ENCODE measurements around the gene OR4A16. TPM values are rescaled to one million over a fixed set of nuclear protein-coding genes. Genes with fewer than 3 reads are reported as not detected.

The OR4A16 gene, protein sequence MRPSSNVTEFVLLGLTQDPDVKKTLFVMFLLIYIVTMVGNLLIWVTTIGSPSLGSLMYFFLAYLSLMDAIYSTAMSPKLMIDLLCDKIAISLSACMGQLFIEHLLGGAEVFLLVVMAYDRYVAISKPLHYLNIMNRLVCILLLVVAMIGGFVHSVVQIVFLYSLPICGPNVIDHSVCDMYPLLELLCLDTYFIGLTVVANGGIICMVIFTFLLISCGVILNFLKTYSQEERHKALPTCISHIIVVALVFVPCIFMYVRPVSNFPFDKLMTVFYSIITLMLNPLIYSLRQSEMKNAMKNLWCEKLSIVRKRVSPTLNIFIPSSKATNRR
- not detected for total RNA-seq

DNA sequence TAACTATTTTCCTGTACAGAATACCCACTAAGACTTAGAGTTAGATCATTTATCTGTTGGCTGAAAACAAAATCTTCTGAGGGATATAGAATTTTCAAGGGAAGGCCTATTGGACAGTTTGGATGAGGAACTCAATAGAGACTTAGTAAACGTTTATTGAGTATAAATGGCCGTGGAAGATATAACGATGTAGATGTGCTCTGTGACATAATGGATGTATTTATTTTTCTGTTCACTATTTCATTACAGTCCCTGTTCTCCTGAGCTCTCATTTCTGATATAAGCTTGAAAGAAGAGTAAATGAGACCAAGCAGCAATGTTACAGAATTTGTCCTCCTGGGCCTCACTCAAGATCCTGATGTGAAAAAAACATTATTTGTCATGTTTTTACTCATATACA is at the start of gene OR4A16:
OR4A16 (plus strand) TSS at position 301 of the 400 bp plus-strand sequence; CDS start at position 301, 0 bp downstream.
- ChIA-PET POLR2A (no interaction called here), CTCF (no interaction called here)

DNA sequence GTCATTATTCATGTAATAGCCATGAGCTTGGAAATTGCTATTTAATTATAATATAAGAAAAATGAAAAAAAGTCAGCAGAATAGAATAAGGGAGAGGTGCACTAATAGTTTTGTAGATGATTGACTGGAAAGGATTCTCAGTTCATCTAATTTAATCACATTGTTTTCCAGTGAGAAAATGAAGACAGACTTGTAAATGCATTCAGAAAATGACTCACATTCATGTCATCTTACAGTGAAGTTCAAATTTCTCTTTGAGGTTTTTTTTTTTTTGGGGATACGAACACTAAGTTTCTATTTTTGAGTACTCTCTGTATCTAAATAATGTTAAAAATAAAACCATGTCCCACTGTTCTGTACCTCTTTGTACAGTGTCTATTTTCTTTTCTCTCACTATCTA is 18.5 kb upstream of the OR4A16 start:
- ChIA-PET POLR2A (no interaction called here), CTCF (no interaction called here)

DNA sequence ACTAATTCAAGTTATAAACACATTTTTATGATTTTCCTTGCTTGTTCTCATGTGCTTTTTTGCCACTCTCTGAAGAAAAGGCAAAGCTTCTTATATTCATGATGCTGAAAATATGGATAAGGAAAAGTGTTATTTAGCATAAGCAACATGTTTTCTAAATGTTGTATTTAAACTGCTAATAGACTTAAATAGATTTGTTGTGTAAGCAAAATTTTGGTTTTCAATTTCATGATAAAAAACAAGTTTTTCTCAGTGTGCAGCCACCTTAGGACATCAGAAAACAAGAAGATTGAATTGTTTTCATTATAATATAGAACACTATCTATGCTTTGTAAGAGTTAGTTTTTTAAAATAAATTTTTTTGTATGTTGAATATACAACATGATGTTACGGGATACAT is 2.3 kb downstream of the OR4A16 start:
- POLR2A ChIA-PET, result no interaction called here
- CTCF ChIA-PET, result no interaction called here

DNA sequence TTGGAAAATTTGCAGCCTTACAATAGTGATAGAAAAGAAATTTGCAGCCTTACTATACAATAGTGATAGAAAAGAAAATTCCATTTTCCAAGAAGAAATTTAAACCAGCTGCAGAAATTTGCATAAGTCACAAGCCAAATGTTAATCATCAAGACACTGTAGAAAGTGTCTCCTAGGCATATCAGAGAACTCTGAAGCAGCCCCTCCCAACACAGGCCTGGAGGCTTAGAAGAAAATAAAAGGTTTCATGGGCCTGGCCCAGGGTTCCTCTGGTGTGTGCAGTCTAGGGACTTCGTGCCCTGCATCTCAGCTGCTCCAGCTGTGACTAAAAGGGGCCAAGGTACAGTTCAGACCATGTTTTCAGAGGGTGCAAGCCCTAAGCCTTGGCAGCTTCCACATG is 6.0 kb downstream of the OR4A16 start:
- CTCF ChIA-PET, result no interaction called here
- POLR2A ChIA-PET, result no interaction called here

DNA sequence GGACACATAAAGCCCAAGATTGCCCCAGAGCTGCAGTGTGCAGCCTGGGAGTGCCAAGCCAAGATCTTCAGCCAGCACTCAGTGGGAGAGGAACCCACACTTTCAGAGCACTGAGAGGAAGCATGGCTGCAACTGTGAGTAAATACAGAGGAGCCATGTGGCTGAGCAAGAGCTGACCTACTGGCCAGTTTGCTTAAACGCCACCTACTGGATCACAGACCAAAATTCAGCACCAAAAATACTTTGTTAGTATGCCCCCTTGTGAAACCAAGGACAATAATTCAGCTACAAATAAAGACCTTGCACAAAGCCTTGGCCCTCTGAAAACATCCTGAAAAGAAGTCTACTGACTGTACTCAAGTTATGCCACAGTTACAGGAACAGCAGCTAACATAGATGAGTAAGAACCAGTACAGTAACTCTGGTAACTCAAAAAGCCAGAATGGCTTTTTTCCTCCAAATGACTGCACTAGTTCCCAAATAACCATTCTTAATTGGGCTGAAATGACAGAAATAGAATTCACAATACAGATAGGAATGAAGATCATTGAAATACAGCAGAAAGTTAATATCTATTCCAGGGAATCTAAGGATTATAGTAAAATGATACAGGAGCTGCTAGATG is 14.7 kb downstream of the OR4A16 start:
- ChIA-PET CTCF (no interaction called here), POLR2A (no interaction called here)

DNA sequence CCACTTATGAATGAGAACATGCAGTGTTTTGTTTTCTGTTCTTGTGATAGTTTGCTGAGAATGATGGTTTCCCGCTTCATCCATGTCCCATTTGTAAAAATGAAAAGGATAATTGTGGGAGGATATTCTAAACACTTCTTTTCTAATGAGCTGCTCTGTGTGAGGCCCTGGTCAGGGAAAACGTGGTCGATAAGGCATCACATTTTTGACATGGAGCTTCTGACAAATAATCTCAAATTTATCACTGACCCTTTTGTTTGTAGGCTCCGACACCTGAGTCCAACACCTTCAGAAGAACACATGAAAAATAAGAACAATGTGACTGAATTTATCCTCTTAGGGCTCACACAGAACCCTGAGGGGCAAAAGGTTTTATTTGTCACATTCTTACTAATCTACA is 24.7 kb downstream of the OR4A16 start, which contains the start of gene OR4A15:
OR4A15 (plus strand) TSS at position 301 of the 400 bp plus-strand sequence; CDS start at position 301, 0 bp downstream.
- ChIA-PET POLR2A (no interaction called here), CTCF (no interaction called here)

Other genes with a start within 250 kb of the OR4A16 start
- gene TRIM48, start 81.0 kb upstream of the OR4A16 start, total RNA-seq, result not detected
- not detected for gene OR4A15, start 24.8 kb downstream of the OR4A16 start, total RNA-seq
- not detected for gene OR4C15, start 211.3 kb downstream of the OR4A16 start, total RNA-seq
- gene OR4C16, start 228.9 kb downstream of the OR4A16 start, total RNA-seq, result not detected